Lower leg skin (tissue), 3 donors: ENCODE results near the gene TRIM63.

Experiments used
- CTCF ChIP-seq, 3 donors: fragments of 450-650 bp; IDR thresholded peaks; one replicate each; pipeline ENCODE4 v1.5.1; 2016; ENCODE audit warnings: antibody characterized with exemption in 3 of 3, mild to moderate bottlenecking in 3 of 3, moderate library complexity in 2 of 3
- POLR2A ChIP-seq, 2 donors: fragments of 450-650 bp; IDR thresholded peaks; one replicate each; pipeline ENCODE4 v1.6.1; 2016 to 2017; ENCODE audit warnings: antibody characterized with exemption in 2 of 2, mild to moderate bottlenecking in 1 of 2, moderate library complexity in 1 of 2

- TF ChIP-seq CTCF (IDR thresholded peaks at IDR 0.05): no peak
- TF ChIP-seq POLR2A (IDR thresholded peaks at IDR 0.05): no peak
These were observed 31.2 kb upstream of the TRIM63 start for GRCh38 chr1:26098602-26099001.
